ENCODE data around the gene SKA3. TPM values are rescaled to one million over a fixed set of nuclear protein-coding genes. Genes with fewer than 3 reads are reported as not detected.
A peak's percentile ranks its signal among the peaks of the same experiment; 100 is the strongest.

The SKA3 gene
- total and polyA plus RNA-seq, 2 of the 13 experiments (the other 11 are each of a cell fraction or from before 2014, with no cell fraction given): 7.2 to 10.8 TPM

DNA sequence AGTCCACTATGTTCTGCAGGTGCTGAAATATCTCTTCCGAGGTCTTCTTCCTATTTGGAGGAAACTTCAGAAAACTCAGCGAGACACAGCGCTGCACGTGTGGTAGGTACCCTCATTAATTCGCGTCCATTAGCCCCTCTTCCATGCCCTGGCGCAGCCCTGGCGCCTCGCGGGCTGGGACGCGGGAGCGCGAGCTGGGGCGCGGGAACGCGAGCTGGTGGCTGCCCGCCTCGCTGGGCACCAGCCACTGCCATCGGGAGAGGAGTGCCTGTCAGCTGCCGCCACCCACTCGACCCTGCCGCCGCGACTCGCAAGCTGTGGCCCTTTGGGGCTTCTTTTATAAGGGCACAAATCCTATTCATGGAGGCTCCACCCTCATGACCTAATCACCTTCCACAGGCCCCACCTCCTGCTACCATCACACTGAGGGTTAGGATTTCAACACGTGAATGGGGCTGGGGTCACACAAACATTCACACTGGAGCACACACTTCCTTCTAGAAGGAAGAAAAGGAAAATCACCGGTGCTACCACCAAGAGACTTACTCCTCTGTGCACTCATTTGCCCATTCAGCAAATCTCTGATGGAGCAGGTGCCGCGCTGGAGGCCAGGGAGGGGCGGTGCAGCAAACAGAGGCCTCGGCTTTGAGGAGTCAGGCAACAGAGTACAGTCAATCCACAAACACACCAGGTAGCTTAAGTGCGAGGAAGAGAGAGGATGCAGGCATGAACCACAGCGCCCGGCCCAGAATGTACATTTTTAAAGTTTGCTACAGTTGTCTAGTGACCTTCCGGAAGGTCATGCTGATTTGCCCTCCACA is 71.9 kb downstream of the SKA3 start:
- TF ChIP-seq, protein P1, sequence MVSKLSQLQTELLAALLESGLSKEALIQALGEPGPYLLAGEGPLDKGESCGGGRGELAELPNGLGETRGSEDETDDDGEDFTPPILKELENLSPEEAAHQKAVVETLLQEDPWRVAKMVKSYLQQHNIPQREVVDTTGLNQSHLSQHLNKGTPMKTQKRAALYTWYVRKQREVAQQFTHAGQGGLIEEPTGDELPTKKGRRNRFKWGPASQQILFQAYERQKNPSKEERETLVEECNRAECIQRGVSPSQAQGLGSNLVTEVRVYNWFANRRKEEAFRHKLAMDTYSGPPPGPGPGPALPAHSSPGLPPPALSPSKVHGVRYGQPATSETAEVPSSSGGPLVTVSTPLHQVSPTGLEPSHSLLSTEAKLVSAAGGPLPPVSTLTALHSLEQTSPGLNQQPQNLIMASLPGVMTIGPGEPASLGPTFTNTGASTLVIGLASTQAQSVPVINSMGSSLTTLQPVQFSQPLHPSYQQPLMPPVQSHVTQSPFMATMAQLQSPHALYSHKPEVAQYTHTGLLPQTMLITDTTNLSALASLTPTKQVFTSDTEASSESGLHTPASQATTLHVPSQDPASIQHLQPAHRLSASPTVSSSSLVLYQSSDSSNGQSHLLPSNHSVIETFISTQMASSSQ (IDR thresholded peaks at IDR 0.05; ENCODE audit: low read depth): no peak
- TF ChIP-seq, protein P1 (CRISPR knock-in tag; IDR thresholded peaks at IDR 0.05; ENCODE audit: borderline replicate concordance): no peak
- TF ChIP-seq PHB2 (IDR thresholded peaks at IDR 0.05; ENCODE audit: partially characterized antibody) (no peak), ZNF264 (CRISPR knock-in tag; IDR thresholded peaks at IDR 0.05) (0 out of 2 replicates have a peak, but pooled peaks have one; percentile 55), MAFK (conservative IDR thresholded peaks at IDR 0.05 in 1 of 2, IDR thresholded peaks at IDR 0.05 in 1 of 2; ENCODE audit: low read length in 2 of 2) (peak; percentile 60 to 73), JUN (CRISPR knock-in tag; IDR thresholded peaks at IDR 0.05) (no peak), MAFF (IDR thresholded peaks at IDR 0.05; ENCODE audit: low read depth, low read length) (peak; percentile 49), ARNT (IDR thresholded peaks at IDR 0.05) (no peak), DNMT3B (CRISPR knock-in tag; conservative IDR thresholded peaks at IDR 0.05) (no peak), ZBTB3 (CRISPR knock-in tag; IDR thresholded peaks at IDR 0.05; ENCODE audit: borderline replicate concordance, low read depth) (no peak)
- TF ChIP-seq, protein P2, sequence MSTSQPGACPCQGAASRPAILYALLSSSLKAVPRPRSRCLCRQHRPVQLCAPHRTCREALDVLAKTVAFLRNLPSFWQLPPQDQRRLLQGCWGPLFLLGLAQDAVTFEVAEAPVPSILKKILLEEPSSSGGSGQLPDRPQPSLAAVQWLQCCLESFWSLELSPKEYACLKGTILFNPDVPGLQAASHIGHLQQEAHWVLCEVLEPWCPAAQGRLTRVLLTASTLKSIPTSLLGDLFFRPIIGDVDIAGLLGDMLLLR (CRISPR knock-in tag; IDR thresholded peaks at IDR 0.05): no peak
- TF ChIP-seq, protein P3, sequence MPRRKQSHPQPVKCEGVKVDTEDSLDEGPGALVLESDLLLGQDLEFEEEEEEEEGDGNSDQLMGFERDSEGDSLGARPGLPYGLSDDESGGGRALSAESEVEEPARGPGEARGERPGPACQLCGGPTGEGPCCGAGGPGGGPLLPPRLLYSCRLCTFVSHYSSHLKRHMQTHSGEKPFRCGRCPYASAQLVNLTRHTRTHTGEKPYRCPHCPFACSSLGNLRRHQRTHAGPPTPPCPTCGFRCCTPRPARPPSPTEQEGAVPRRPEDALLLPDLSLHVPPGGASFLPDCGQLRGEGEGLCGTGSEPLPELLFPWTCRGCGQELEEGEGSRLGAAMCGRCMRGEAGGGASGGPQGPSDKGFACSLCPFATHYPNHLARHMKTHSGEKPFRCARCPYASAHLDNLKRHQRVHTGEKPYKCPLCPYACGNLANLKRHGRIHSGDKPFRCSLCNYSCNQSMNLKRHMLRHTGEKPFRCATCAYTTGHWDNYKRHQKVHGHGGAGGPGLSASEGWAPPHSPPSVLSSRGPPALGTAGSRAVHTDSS (CRISPR knock-in tag; conservative IDR thresholded peaks at IDR 0.05): no peak
- TF ChIP-seq, protein P4, sequence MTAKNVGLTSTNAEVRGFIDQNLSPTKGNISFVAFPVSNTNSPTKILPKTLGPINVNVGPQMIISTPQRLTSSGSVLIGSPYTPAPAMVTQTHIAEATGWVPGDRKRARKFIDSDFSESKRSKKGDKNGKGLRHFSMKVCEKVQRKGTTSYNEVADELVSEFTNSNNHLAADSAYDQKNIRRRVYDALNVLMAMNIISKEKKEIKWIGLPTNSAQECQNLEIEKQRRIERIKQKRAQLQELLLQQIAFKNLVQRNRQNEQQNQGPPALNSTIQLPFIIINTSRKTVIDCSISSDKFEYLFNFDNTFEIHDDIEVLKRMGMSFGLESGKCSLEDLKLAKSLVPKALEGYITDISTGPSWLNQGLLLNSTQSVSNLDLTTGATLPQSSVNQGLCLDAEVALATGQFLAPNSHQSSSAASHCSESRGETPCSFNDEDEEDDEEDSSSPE (CRISPR knock-in tag; IDR thresholded peaks at IDR 0.05): no peak
- TF ChIP-seq, protein P5, sequence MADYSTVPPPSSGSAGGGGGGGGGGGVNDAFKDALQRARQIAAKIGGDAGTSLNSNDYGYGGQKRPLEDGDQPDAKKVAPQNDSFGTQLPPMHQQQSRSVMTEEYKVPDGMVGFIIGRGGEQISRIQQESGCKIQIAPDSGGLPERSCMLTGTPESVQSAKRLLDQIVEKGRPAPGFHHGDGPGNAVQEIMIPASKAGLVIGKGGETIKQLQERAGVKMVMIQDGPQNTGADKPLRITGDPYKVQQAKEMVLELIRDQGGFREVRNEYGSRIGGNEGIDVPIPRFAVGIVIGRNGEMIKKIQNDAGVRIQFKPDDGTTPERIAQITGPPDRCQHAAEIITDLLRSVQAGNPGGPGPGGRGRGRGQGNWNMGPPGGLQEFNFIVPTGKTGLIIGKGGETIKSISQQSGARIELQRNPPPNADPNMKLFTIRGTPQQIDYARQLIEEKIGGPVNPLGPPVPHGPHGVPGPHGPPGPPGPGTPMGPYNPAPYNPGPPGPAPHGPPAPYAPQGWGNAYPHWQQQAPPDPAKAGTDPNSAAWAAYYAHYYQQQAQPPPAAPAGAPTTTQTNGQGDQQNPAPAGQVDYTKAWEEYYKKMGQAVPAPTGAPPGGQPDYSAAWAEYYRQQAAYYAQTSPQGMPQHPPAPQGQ (CRISPR knock-in tag; IDR thresholded peaks at IDR 0.05; ENCODE audit: borderline replicate concordance): no peak
- no peaks in the 10 kb centered on the region for H4K20me1 ChIP-seq (ENCODE audit: insufficient read depth, low read length)
- ChIA-PET POLR2A (no interaction called here), CTCF (ENCODE audit: low intra/inter-chr PET ratio, low total read pairs) (no interaction called here)
- H3K79me2 ChIP-seq (ENCODE audit: insufficient read depth, low read length): no peaks in the 10 kb centered on the region
- H3K9me3 ChIP-seq (ENCODE audit: low read length): no peaks in the 10 kb centered on the region
- intact Hi-C loops (cut with micrococcal nuclease; ENCODE audit: unreplicated experiment): no loop called here
- WGBS (ENCODE audit: low lambda C conversion rate): 92% methylated on average over 37 of the region's 37 CpGs
- no peak overlapping the region for H3K9ac ChIP-seq (ENCODE audit: insufficient read depth, low read depth, low read length)
- no peak for ATAC-seq
- in situ Hi-C loops (cut with HindIII; ENCODE audit: extremely low pct_ligation_motif_present, low pct_unique_long_range_greater_than_20kb): no loop called here
- H3K27me3 ChIP-seq (ENCODE audit: control insufficient read depth in 1 of 2, insufficient read depth in 2 of 2, low read length in 2 of 2): no peaks in the 10 kb centered on the region
- no TSS peak for BruUV-seq (replicated peaks)
- DNase-seq (ENCODE audit: low spot score): no peak
- no peak for FAIRE-seq
- no peaks in the 10 kb centered on the region for H3K36me3 ChIP-seq (replicated peaks in 1 of 2; ENCODE audit: control insufficient read depth in 1 of 2, insufficient read depth in 2 of 2, low read length in 2 of 2)
- no peak overlapping the region for H3K4me2 ChIP-seq (ENCODE audit: low read depth, low read length)
- H3K27ac ChIP-seq (ENCODE audit: extremely low read length, insufficient read depth, low read length): no peak overlapping the region
- no peak overlapping the region for H3K4me3 ChIP-seq (replicated peaks in 1 of 3; ENCODE audit: insufficient read depth in 1 of 3, low read depth in 2 of 3, low read length in 3 of 3)
- H3K4me1 ChIP-seq (ENCODE audit: insufficient read depth, low read length): peaks cover 67% of the 10 kb centered on the region
- H2AFZ ChIP-seq (ENCODE audit: low read length): no peak overlapping the region
